Nephron progenitor cell (in vitro differentiated cells): ENCODE data around the gene PLEKHA5.
A peak's percentile ranks its signal among the peaks of the same experiment; 100 is the strongest.

Experiments used
- DNase-seq: peaks from one replicate; pipeline ENCODE4 v3.0.0; 2021
- H3K27ac Mint-ChIP-seq: 2 replicates; pipeline ENCODE4 v1.8.0; 2021; ENCODE audit warnings: mild to moderate bottlenecking, moderate library complexity, mixed read lengths
- H3K27me3 Mint-ChIP-seq: 2 replicates; pipeline ENCODE4 v1.8.0; 2021; ENCODE audit warnings: mild to moderate bottlenecking, low read depth, mixed read lengths; ENCODE audit not compliant: poor library complexity
- H3K36me3 Mint-ChIP-seq: 2 replicates; pipeline ENCODE4 v1.8.0; 2021; ENCODE audit warnings: low read depth, mixed read lengths
- H3K4me1 Mint-ChIP-seq: 2 replicates; pipeline ENCODE4 v1.8.0; 2021; ENCODE audit warnings: mixed read lengths
- H3K4me3 Mint-ChIP-seq: 2 replicates; pipeline ENCODE4 v1.8.0; 2021; ENCODE audit warnings: mild to moderate bottlenecking, moderate library complexity, mixed read lengths
- H3K9me3 Mint-ChIP-seq: 2 replicates; pipeline ENCODE4 v1.8.0; 2021; ENCODE audit warnings: mild to moderate bottlenecking, moderate library complexity, mixed read lengths
- CTCF ChIP-seq: fragments of 200-600 bp; sonication (generic); IDR thresholded peaks from 2 replicates; pipeline ENCODE4 v1.5.0; 2021; ENCODE audit warnings: antibody characterized with exemption

The PLEKHA5 gene

GRCh38 chr12:19190292-19191031 lies 60.9 kb downstream of the PLEKHA5 start:
- Mint-ChIP-seq H3K27ac (no peak overlapping the region), H3K9me3 (no peaks in the 10 kb centered on the region), H3K4me1 (peaks cover 24% of the 10 kb centered on the region), H3K27me3 (peaks cover 4% of the 10 kb centered on the region), H3K4me3 (no peak overlapping the region), H3K36me3 (no peaks in the 10 kb centered on the region)
- no peak for DNase-seq
- no peak for TF ChIP-seq CTCF

DNA sequence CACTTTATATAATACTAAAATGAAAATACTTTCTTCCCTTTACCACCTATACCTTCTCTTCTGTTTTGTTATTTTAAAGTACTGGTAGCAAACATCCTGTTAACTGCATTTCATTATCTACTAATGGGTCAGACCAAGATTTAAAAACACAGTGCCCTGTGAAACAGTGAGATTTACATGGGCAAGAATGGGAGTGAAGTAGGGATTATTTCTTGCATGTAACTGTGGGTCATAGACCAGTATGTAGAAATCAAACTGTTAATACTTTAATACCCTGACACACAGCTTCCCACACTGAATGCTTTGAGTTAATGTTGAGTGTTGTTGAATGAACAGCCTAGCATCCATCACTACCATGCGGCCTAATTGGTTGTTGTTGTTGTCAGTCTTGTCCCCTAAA lies 61.6 kb downstream of the PLEKHA5 start:
- Mint-ChIP-seq H3K4me1 (peaks cover 22% of the 10 kb centered on the region), H3K36me3 (no peaks in the 10 kb centered on the region), H3K27ac (peak overlapping the region; percentile 43), H3K4me3 (no peak overlapping the region), H3K9me3 (no peaks in the 10 kb centered on the region), H3K27me3 (peaks cover 4% of the 10 kb centered on the region)
- DNase-seq = no peak
- no peak for TF ChIP-seq CTCF

DNA sequence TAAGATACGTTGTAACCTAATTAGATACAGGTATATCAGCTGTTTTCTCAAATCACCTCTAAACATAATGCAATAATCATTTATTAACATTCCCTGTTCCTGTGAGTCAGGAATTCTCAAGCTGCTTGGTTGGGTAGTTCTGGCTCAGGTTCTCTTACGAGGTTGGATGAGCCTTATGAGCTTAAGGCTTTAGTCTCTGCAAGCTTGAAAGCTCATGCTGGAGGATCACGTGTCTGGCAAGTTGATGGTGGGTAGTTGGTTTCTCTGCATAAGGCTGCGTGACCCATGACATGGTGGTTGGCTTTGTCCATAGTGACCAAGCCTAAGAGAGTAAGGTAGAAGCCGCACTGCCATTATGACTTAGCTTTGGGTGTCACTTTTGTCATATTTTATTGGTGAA lies 62.0 kb downstream of the PLEKHA5 start:
- H3K27me3 Mint-ChIP-seq = peaks cover 4% of the 10 kb centered on the region
- no peaks in the 10 kb centered on the region for H3K36me3 Mint-ChIP-seq
- peaks cover 22% of the 10 kb centered on the region for H3K4me1 Mint-ChIP-seq
- peak overlapping the region; percentile 43 for H3K27ac Mint-ChIP-seq
- no peak for TF ChIP-seq CTCF
- H3K9me3 Mint-ChIP-seq = no peaks in the 10 kb centered on the region
- H3K4me3 Mint-ChIP-seq = no peak overlapping the region
- DNase-seq = no peak

DNA sequence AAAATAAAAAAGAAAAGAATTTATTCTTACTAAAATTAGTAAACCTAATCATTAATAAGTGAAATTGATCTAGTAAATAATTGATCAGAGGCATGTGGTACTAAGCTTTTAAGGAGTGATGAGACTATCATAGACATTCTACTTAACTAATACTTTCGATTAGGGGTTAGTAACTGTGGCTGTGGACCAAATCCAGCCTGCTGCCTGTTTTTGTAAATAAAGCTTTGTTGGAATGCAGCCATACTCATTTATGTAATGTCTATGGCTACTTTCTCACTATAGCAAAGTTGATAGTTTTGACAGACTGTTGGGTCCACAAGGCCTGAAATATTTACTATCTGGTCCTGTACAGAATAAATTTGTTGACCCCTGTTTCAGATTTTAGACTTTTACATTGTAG lies 63.2 kb downstream of the PLEKHA5 start:
- Mint-ChIP-seq H3K4me1 (peaks cover 22% of the 10 kb centered on the region), H3K4me3 (no peak overlapping the region), H3K27ac (no peak overlapping the region), H3K9me3 (no peaks in the 10 kb centered on the region), H3K27me3 (peaks cover 4% of the 10 kb centered on the region), H3K36me3 (no peaks in the 10 kb centered on the region)
- no peak for DNase-seq
- no peak for TF ChIP-seq CTCF

DNA sequence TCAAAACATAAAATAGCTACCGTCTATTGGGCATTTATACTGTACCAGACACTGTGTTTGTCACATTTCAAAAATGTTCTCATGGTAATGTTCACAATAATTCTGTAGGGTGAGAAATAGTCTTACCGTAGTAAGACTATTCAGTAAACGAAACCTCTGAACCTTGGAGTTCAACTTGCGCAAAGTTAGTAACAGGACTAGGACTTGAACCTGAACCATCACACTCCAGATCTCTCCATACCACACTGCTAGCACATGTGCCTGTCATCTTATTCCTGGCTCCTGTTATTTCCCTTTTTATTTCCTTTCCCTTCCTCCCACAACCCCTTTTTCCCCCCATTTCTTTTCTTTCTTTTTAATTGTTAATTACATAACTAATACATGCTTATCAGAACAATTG lies 65.4 kb downstream of the PLEKHA5 start:
- no peaks in the 10 kb centered on the region for H3K9me3 Mint-ChIP-seq
- peaks cover 15% of the 10 kb centered on the region for H3K4me1 Mint-ChIP-seq
- H3K36me3 Mint-ChIP-seq = no peaks in the 10 kb centered on the region
- TF ChIP-seq CTCF = no peak
- no peak for DNase-seq
- H3K4me3 Mint-ChIP-seq = no peak overlapping the region
- H3K27ac Mint-ChIP-seq = no peak overlapping the region
- H3K27me3 Mint-ChIP-seq = peaks cover 4% of the 10 kb centered on the region

GRCh38 chr12:19196959-19197630 lies 67.6 kb downstream of the PLEKHA5 start:
- no peak overlapping the region for H3K4me3 Mint-ChIP-seq
- H3K9me3 Mint-ChIP-seq = no peaks in the 10 kb centered on the region
- H3K36me3 Mint-ChIP-seq = no peaks in the 10 kb centered on the region
- H3K4me1 Mint-ChIP-seq = no peaks in the 10 kb centered on the region
- H3K27ac Mint-ChIP-seq = no peak overlapping the region
- H3K27me3 Mint-ChIP-seq = no peaks in the 10 kb centered on the region
- no peak for TF ChIP-seq CTCF
- no peak for DNase-seq
